Smooth muscle cell (in vitro differentiated cells): ENCODE data around the gene MED23. TPM values are rescaled to one million over a fixed set of nuclear protein-coding genes. Genes with fewer than 3 reads are reported as not detected.

Experiments
- DNase-seq: peaks from one replicate; lab custom pipeline; 2025; ENCODE audit not compliant: unreplicated experiment; lab: John Stamatoyannopoulos, UW
- H2AFZ ChIP-seq: fragments of 200-600 bp; sonication (generic); 2 replicates; pipeline ENCODE4 v1.6.0; 2016; ENCODE audit warnings: antibody characterized with exemption, low read depth, mild to moderate bottlenecking
- H3F3A ChIP-seq: fragments of 200-600 bp; sonication (generic); 2 replicates; pipeline ENCODE4 v1.6.0; 2017; ENCODE audit warnings: antibody characterized with exemption, low read depth
- H3K27ac ChIP-seq: fragments of 200-600 bp; sonication (generic); 2 replicates; pipeline ENCODE4 v1.5.1; 2016; ENCODE audit warnings: low read depth, mild to moderate bottlenecking
- H3K27me3 ChIP-seq: fragments of 200-600 bp; sonication (generic); 2 replicates; pipeline ENCODE4 v1.6.1; 2016; ENCODE audit warnings: low read depth, mild to moderate bottlenecking
- H3K36me3 ChIP-seq: fragments of 200-600 bp; sonication (generic); 2 replicates; pipeline ENCODE4 v1.5.1; 2016; ENCODE audit warnings: low read depth
- H3K4me1 ChIP-seq: fragments of 200-600 bp; sonication (generic); 2 replicates; pipeline ENCODE4 v1.5.1; 2016; ENCODE audit warnings: low read depth
- H3K4me2 ChIP-seq: fragments of 200-600 bp; sonication (generic); 2 replicates; pipeline ENCODE4 v1.6.0; 2016; ENCODE audit warnings: mild to moderate bottlenecking
- H3K4me3 ChIP-seq: fragments of 200-600 bp; sonication (generic); 2 replicates; pipeline ENCODE4 v1.5.1; 2016; ENCODE audit warnings: mild to moderate bottlenecking
- H3K79me2 ChIP-seq: fragments of 200-600 bp; sonication (generic); 2 replicates; pipeline ENCODE4 v1.6.0; 2016; ENCODE audit warnings: low read depth, mild to moderate bottlenecking
- H3K9ac ChIP-seq: fragments of 200-600 bp; sonication (generic); 2 replicates; pipeline ENCODE4 v1.6.0; 2016; ENCODE audit warnings: low read depth
- H3K9me3 ChIP-seq: fragments of 200-600 bp; sonication (generic); replicated peaks from 2 replicates; pipeline ENCODE4 v1.5.1; 2016; ENCODE audit warnings: low read depth
- H4K20me1 ChIP-seq: fragments of 200-600 bp; sonication (generic); 2 replicates; pipeline ENCODE4 v1.6.0; 2016; ENCODE audit warnings: low read depth
- CTCF ChIP-seq: fragments of 200-600 bp; sonication (generic); IDR thresholded peaks from 2 replicates; pipeline ENCODE4 v1.5.1; 2017; ENCODE audit warnings: borderline replicate concordance, mild to moderate bottlenecking, antibody characterized with exemption; ENCODE audit not compliant: insufficient read depth, poor library complexity, severe bottlenecking
- WGBS: methylation state at CpG from one replicate; pipeline ENCODE4 v1.1.7; 2016; ENCODE audit warnings: low lambda C conversion rate; 5-methylcytosine and 5-hydroxymethylcytosine counted together
- polyA plus RNA-seq: library from polyadenylated mRNA; unstranded; fragments of >200 nt; fragmentation: Nextera tagmentation; extraction: Ambion mirVana; gene quantifications from 2 replicates; pipeline ENCODE4 v1.2.1, GENCODE V29; 2016
- total RNA-seq: library from RNA; depleted of rRNA; stranded (reverse); fragments of >200 nt; gene quantifications from 2 replicates; pipeline ENCODE4 v1.2.3, GENCODE V29; 2014

MED23 gene
- total and polyA plus RNA-seq, 2 experiments from 2014 or later, result 17.1 to 46.4 TPM

GRCh38 chr6:131615275-131615674 is 12.8 kb downstream of the MED23 start:
- WGBS, result over 99% methylated on average over 4 of the region's 4 CpGs
- H3K27me3 ChIP-seq, result no peaks in the 10 kb centered on the region
- H3K9me3 ChIP-seq, result no peaks in the 10 kb centered on the region
- H3K4me1 ChIP-seq, result no peaks in the 10 kb centered on the region
- no peak overlapping the region for H3K27ac ChIP-seq
- no peak for DNase-seq
- no peak overlapping the region for H3K4me3 ChIP-seq
- no peaks in the 10 kb centered on the region for H4K20me1 ChIP-seq
- no peaks in the 10 kb centered on the region for H3F3A ChIP-seq
- H3K9ac ChIP-seq, result no peak overlapping the region
- no peak for TF ChIP-seq CTCF
- peaks cover 3% of the 10 kb centered on the region for H3K79me2 ChIP-seq
- H3K4me2 ChIP-seq, result no peak overlapping the region
- H2AFZ ChIP-seq, result no peak overlapping the region
- peaks cover 51% of the 10 kb centered on the region for H3K36me3 ChIP-seq

- Histone ChIP-seq H3K36me3 (peaks cover 48% of the 10 kb centered on the region), H3K9me3 (no peaks in the 10 kb centered on the region), H3K4me3 (no peak overlapping the region), H3F3A (no peaks in the 10 kb centered on the region), H3K9ac (no peak overlapping the region), H3K4me1 (no peaks in the 10 kb centered on the region), H3K79me2 (peaks cover 3% of the 10 kb centered on the region), H3K4me2 (no peak overlapping the region), H4K20me1 (no peaks in the 10 kb centered on the region), H2AFZ (no peak overlapping the region), H3K27me3 (no peaks in the 10 kb centered on the region), H3K27ac (no peak overlapping the region)
- DNase-seq, result no peak
- no peak for TF ChIP-seq CTCF
- WGBS, result 89% methylated on average over 5 of the region's 5 CpGs
Observed at GRCh38 chr6:131613296-131613925, 14.6 kb downstream of the MED23 start.

DNA sequence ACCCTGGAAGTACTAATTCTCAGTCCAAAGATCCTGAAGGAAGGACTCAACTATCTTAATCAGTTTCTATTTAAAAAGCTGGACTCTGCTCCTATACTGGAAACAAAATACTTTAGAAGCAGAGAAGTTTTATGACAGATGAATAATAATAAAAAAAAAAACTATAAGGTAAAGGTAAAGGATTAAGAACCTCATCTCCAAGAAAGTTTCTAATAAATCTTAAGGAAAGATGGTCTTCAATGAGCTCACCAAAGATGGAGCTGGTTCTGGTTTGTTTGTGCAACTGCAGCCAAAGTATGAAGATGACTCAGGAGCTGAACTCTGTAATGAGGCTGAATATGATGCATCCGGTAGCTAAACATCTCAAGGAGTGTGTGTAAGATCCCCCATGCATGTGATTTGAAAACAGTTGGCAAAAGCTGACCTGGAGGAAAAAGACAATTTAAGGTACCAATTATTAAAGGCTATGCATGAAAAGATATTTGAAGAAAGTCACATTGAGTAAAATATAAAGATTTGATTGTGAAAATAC is 25.2 kb downstream of the MED23 start:
- no peak overlapping the region for H3K9ac ChIP-seq
- no peaks in the 10 kb centered on the region for H3K27me3 ChIP-seq
- H3F3A ChIP-seq, result no peaks in the 10 kb centered on the region
- H4K20me1 ChIP-seq, result no peaks in the 10 kb centered on the region
- H3K36me3 ChIP-seq, result peaks cover 46% of the 10 kb centered on the region
- no peak for DNase-seq
- no peak overlapping the region for H2AFZ ChIP-seq
- TF ChIP-seq CTCF, result no peak
- peak overlapping the region; percentile 55 for H3K27ac ChIP-seq
- no peaks in the 10 kb centered on the region for H3K4me1 ChIP-seq
- H3K4me3 ChIP-seq, result no peak overlapping the region
- H3K4me2 ChIP-seq, result no peak overlapping the region
- 43% methylated on average over 1 of the region's 1 CpG for WGBS
- H3K79me2 ChIP-seq, result no peaks in the 10 kb centered on the region
- no peaks in the 10 kb centered on the region for H3K9me3 ChIP-seq

- no peak for TF ChIP-seq CTCF
- Histone ChIP-seq H3K36me3 (peaks cover 55% of the 10 kb centered on the region), H3K79me2 (no peaks in the 10 kb centered on the region), H3K4me1 (no peaks in the 10 kb centered on the region), H3K27me3 (no peaks in the 10 kb centered on the region), H3K9me3 (no peaks in the 10 kb centered on the region), H3K27ac (no peak overlapping the region), H3K4me2 (no peak overlapping the region), H3K4me3 (no peak overlapping the region), H3K9ac (no peak overlapping the region), H3F3A (no peaks in the 10 kb centered on the region), H2AFZ (no peak overlapping the region), H4K20me1 (no peaks in the 10 kb centered on the region)
- DNase-seq, result no peak
- WGBS, result 93% methylated on average over 4 of the region's 4 CpGs
Observed at GRCh38 chr6:131600716-131601115, 27.3 kb downstream of the MED23 start.
